Right atrium auricular region (tissue), 2 donors: Measurements from ENCODE around the gene RAD51B. TPM values are rescaled to one million over a fixed set of nuclear protein-coding genes. Genes with fewer than 3 reads are reported as not detected.

Experiments used
- DNase-seq: peaks from one replicate; pipeline ENCODE4 v3.0.0-alpha.2; 2019; ENCODE audit warnings: low spot score
- H3K27ac ChIP-seq, 2 donors: fragments of 200-600 bp; sonication (generic); 1 replicate in 1 of 2; 2 replicates in 1 of 2; pipeline ENCODE4 v1.5.1; 2016 to 2019
- H3K27me3 ChIP-seq, 2 donors: fragments of 200-600 bp; sonication (generic); one replicate each; pipeline versions ENCODE4 v1.5.1 to v1.6.0; 2017 to 2019
- H3K36me3 ChIP-seq: fragments of 200-600 bp; sonication (generic); one replicate; pipeline ENCODE4 v1.5.1; 2016
- H3K4me1 ChIP-seq, 2 donors: fragments of 200-600 bp; sonication (generic); one replicate each; pipeline versions ENCODE4 v1.5.1 to v1.6.0; 2017 to 2019
- H3K4me3 ChIP-seq, 2 donors: fragments of 200-600 bp; sonication (generic); 1 replicate in 1 of 2; 2 replicates in 1 of 2; pipeline ENCODE4 v1.5.1; 2017 to 2019; ENCODE audit warnings: mild to moderate bottlenecking in 1 of 2, moderate library complexity in 1 of 2
- H3K9me3 ChIP-seq, 2 donors: fragments of 200-600 bp; sonication (generic); one replicate each; pipeline ENCODE4 v1.5.1; 2019
- CTCF ChIP-seq, 2 donors: fragments of 200-600 bp; sonication (generic); IDR thresholded peaks; one replicate each; pipeline ENCODE4 v1.5.1; 2019; ENCODE audit warnings: antibody characterized with exemption in 2 of 2
- total RNA-seq, 2 donors: library from RNA; depleted of rRNA; stranded (reverse); fragments of >200 nt; gene quantifications; one replicate each; pipeline ENCODE4 v1.1.0, GENCODE V29; 2016

Gene RAD51B
- total RNA-seq, 2 donors from 2014 or later = 1.2 to 1.5 TPM

- Histone ChIP-seq H3K9me3 (peaks cover 0 to 21% of the 10 kb centered on the region in 2 donors), H3K27ac (peak overlapping the region in 1 of 2 donors; percentile 9), H3K36me3 (no peaks in the 10 kb centered on the region), H3K4me1 (no peaks in the 10 kb centered on the region), H3K4me3 (no peak overlapping the region), H3K27me3 (no peaks in the 10 kb centered on the region)
- no peak for TF ChIP-seq CTCF (IDR thresholded peaks at IDR 0.05)
- no peak for DNase-seq
Observed at GRCh38 chr14:68103853-68104252, 284.3 kb downstream of the RAD51B start.

GRCh38 chr14:68104518-68104917 lies 284.9 kb downstream of the RAD51B start:
- H3K27ac ChIP-seq = peak overlapping the region in 1 of 2 donors; percentile 35
- no peaks in the 10 kb centered on the region for H3K27me3 ChIP-seq
- no peak overlapping the region for H3K4me3 ChIP-seq
- DNase-seq = no peak
- TF ChIP-seq CTCF (IDR thresholded peaks at IDR 0.05) = no peak
- peaks cover 0 to 21% of the 10 kb centered on the region in 2 donors for H3K9me3 ChIP-seq
- no peaks in the 10 kb centered on the region for H3K4me1 ChIP-seq
- H3K36me3 ChIP-seq = no peaks in the 10 kb centered on the region

GRCh38 chr14:68105816-68106215 lies 286.2 kb downstream of the RAD51B start:
- Histone ChIP-seq H3K4me3 (no peak overlapping the region), H3K9me3 (peaks cover 0 to 20% of the 10 kb centered on the region in 2 donors), H3K4me1 (no peaks in the 10 kb centered on the region), H3K27me3 (no peaks in the 10 kb centered on the region), H3K36me3 (no peaks in the 10 kb centered on the region), H3K27ac (no peak overlapping the region)
- DNase-seq = no peak
- no peak for TF ChIP-seq CTCF (IDR thresholded peaks at IDR 0.05)

- H3K4me1 ChIP-seq = no peaks in the 10 kb centered on the region
- H3K27ac ChIP-seq = no peak overlapping the region
- no peaks in the 10 kb centered on the region for H3K36me3 ChIP-seq
- TF ChIP-seq CTCF (IDR thresholded peaks at IDR 0.05) = no peak
- H3K4me3 ChIP-seq = no peak overlapping the region
- H3K9me3 ChIP-seq = peaks cover 0 to 13% of the 10 kb centered on the region in 2 donors
- no peak for DNase-seq
- no peaks in the 10 kb centered on the region for H3K27me3 ChIP-seq
Observed at GRCh38 chr14:68106456-68106855, 286.9 kb downstream of the RAD51B start.

- DNase-seq = no peak
- H3K36me3 ChIP-seq = no peaks in the 10 kb centered on the region
- H3K27ac ChIP-seq = no peak overlapping the region
- peaks cover 0 to 9% of the 10 kb centered on the region in 2 donors for H3K9me3 ChIP-seq
- no peak for TF ChIP-seq CTCF (IDR thresholded peaks at IDR 0.05)
- no peaks in the 10 kb centered on the region for H3K27me3 ChIP-seq
- no peaks in the 10 kb centered on the region for H3K4me1 ChIP-seq
- H3K4me3 ChIP-seq = no peak overlapping the region
Observed at GRCh38 chr14:68106905-68107304, 287.3 kb downstream of the RAD51B start.

GRCh38 chr14:68109132-68109900 lies 289.7 kb downstream of the RAD51B start:
- no peak for DNase-seq
- Histone ChIP-seq H3K27me3 (no peaks in the 10 kb centered on the region), H3K4me1 (no peaks in the 10 kb centered on the region), H3K27ac (no peak overlapping the region), H3K4me3 (no peak overlapping the region), H3K36me3 (no peaks in the 10 kb centered on the region), H3K9me3 (no peaks in the 10 kb centered on the region)
- no peak for TF ChIP-seq CTCF (IDR thresholded peaks at IDR 0.05)
